CD4-positive, CD25-positive, alpha-beta regulatory T cell (primary cell): ENCODE results near the gene TDP1. TPM values are rescaled to one million over a fixed set of nuclear protein-coding genes. Genes with fewer than 3 reads are reported as not detected.

Source experiments
- ATAC-seq, 2 donors: fragments of 150-1000 bp; cut with Tn5 transposase; one replicate each; pipeline ENCODE4 v1.10.0; 2021; ENCODE audit warnings: low read depth in 2 of 2, moderate number of reproducible peaks in 2 of 2, moderate library complexity in 1 of 2
- DNase-seq, 3 donors: peaks; one replicate each; pipeline versions ENCODE4 v3.0.0 to v3.0.0-alpha.2; 2012 to 2022; ENCODE audit warnings: mixed read lengths in 1 of 3
- H3K27ac ChIP-seq: one replicate; pipeline ENCODE4 v1.7.0; 2013; ENCODE audit warnings: mild to moderate bottlenecking, low read length; ENCODE audit not compliant: insufficient read depth, poor library complexity, severe bottlenecking
- H3K27me3 ChIP-seq: one replicate; pipeline ENCODE4 v1.7.0; 2013; ENCODE audit warnings: low read length; ENCODE audit not compliant: control insufficient read depth, insufficient read depth
- H3K36me3 ChIP-seq: one replicate; pipeline ENCODE4 v1.7.0; 2013; ENCODE audit warnings: mild to moderate bottlenecking, low read length, moderate library complexity; ENCODE audit not compliant: control insufficient read depth, insufficient read depth
- H3K4me1 ChIP-seq: 2 replicates; pipeline ENCODE4 v1.7.0; 2013; ENCODE audit warnings: mild to moderate bottlenecking, low read length; ENCODE audit not compliant: insufficient read depth, control insufficient read depth, poor library complexity, severe bottlenecking
- H3K4me3 ChIP-seq: one replicate; pipeline ENCODE4 v1.7.0; 2013; ENCODE audit warnings: low read depth, mild to moderate bottlenecking, low read length, moderate library complexity
- H3K9me3 ChIP-seq, 2 experiments: 1 replicate in 1 of 2; 2 replicates in 1 of 2; pipeline ENCODE4 v1.7.0; 2013; ENCODE audit warnings: low read length in 2 of 2, mild to moderate bottlenecking in 1 of 2, moderate library complexity in 1 of 2; ENCODE audit not compliant: control insufficient read depth in 2 of 2
- H3K27ac Mint-ChIP-seq, 3 donors: one replicate each; pipeline ENCODE4 v1.8.0; 2020 to 2022; ENCODE audit warnings: mild to moderate bottlenecking in 3 of 3, mixed read lengths in 3 of 3, moderate library complexity in 2 of 3
- H3K27me3 Mint-ChIP-seq: one replicate; pipeline ENCODE4 v1.8.0; 2022; ENCODE audit warnings: mild to moderate bottlenecking, mixed read lengths
- H3K36me3 Mint-ChIP-seq: one replicate; pipeline ENCODE4 v1.8.0; 2020; ENCODE audit warnings: mixed read lengths
- H3K4me1 Mint-ChIP-seq, 4 donors: one replicate each; pipeline ENCODE4 v1.8.0; 2020 to 2022; ENCODE audit warnings: mixed read lengths in 4 of 4, mild to moderate bottlenecking in 1 of 4
- H3K4me3 Mint-ChIP-seq, 4 donors: one replicate each; pipeline ENCODE4 v1.8.0; 2020 to 2022; ENCODE audit warnings: mild to moderate bottlenecking in 4 of 4, mixed read lengths in 4 of 4, moderate library complexity in 3 of 4
- H3K9me3 Mint-ChIP-seq, 7 donors: one replicate each; pipeline ENCODE4 v1.8.0; 2020 to 2022; ENCODE audit warnings: mixed read lengths in 7 of 7, mild to moderate bottlenecking in 3 of 7, moderate library complexity in 2 of 7
- polyA plus RNA-seq, 4 donors: library from polyadenylated mRNA; unstranded; fragments of 300-500 nt; fragmentation: Illumina TruSeq; gene quantifications; one replicate each; pipeline ENCODE4 v1.2.3, GENCODE V29; 2021
- total RNA-seq: library from RNA; stranded (reverse); gene quantifications from one replicate; pipeline ENCODE4 v1.2.3, GENCODE V29; 2022

The TDP1 gene
- total and polyA plus RNA-seq, 5 donors from 2014 or later, result 36.3 to 59.4 (median 44.2) TPM

DNA sequence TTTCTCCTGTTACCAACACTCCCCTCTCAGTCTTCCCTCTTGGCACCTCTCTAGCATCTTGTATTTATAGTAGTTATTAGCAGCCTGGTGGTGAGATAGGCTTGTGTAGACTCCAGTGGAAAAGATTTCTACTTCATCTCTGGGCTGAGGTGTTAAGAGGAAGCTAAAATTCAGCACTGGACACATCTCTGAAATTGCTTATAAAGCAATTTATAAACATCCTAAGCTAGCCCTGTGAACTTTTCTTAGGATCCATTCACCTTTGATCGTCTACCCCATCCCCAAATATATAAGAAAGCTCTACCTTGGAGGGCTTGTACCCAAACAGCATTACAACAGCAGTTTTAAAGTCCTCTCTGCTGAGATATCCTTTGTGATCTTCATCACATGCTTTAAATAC lies 2.1 kb upstream of the TDP1 start:
- H3K4me1 ChIP-seq, result peaks cover 39% of the 10 kb centered on the region
- H3K36me3 ChIP-seq, result peaks cover 7% of the 10 kb centered on the region
- peaks cover 14% of the 10 kb centered on the region for H3K36me3 Mint-ChIP-seq
- no peaks in the 10 kb centered on the region for H3K9me3 ChIP-seq
- no peak for DNase-seq
- H3K9me3 Mint-ChIP-seq, result no peaks in the 10 kb centered on the region
- no peaks in the 10 kb centered on the region for H3K27me3 ChIP-seq
- no peak overlapping the region for H3K27ac ChIP-seq
- no peak for ATAC-seq
- H3K27me3 Mint-ChIP-seq, result no peaks in the 10 kb centered on the region
- H3K27ac Mint-ChIP-seq, result peak overlapping the region in 1 of 3 donors; percentile 72
- peaks cover 12 to 43% (median 29%) of the 10 kb centered on the region in 4 donors for H3K4me1 Mint-ChIP-seq
- peak overlapping the region; percentile 92 to 96 (median 95) for H3K4me3 Mint-ChIP-seq
- no peak overlapping the region for H3K4me3 ChIP-seq

DNA sequence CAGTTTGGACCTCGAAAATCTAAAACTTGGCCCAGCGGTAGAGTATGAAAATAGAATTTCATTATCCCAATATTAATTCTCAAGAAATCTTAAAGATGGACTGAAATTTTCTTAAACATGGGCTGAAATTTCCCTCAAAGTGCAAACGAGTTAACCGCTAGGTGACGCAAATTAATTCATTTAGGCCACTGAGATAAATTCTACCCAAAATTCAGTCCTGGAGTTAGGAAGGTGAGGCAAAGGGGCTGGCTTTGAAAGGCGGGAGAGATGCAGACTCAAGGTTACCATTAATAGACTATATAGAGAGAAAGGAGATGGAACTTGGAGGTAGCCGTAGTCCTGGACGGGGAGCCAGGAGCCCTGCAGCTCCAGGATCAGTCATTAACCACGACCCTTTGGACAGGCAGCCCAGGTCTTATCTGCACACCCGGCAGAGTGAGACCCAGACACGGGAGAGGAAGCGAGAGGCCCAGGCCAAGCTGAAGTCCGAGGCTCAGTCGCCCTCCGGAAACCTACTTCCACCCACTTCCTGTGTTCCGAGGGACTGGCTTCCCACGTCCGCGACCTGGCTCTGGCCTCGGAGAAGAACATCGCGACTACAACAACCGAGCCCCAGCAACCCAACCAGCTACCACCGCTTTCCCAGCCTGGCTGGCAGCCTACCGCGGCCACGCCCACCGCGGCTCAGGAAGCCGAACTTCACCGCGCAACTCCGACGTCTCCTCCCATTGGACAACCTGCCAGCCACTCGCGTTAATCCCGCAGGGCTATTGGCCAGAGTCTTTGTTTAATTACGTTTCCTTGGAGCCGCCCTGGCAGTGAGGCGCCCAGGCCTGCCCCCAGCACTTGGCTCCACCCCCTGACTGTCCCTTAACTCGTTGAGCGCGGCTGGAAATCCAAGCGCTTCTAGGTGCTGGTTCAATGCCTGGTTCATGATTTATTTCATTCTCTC lies 1.4 kb upstream of the TDP1 start, which contains the start of gene EFCAB11:
Gene EFCAB11, minus strand, starts transcription at position 661 of the 952 bp plus-strand sequence. Its CDS starts 70 bp downstream, at position 591.
- Histone ChIP-seq H3K27ac (peak within 1 kb of the TSS; percentile 99), H3K4me1 (peaks cover 44% of the 10 kb centered on the region), H3K9me3 (no peaks in the 10 kb centered on the region), H3K27me3 (no peaks in the 10 kb centered on the region), H3K4me3 (peak within 1 kb of the TSS; percentile 99), H3K36me3 (peaks cover 7% of the 10 kb centered on the region)
- no peaks in the 10 kb centered on the region for H3K9me3 Mint-ChIP-seq
- ATAC-seq (peak; percentile 84 to 86), DNase-seq (peak; percentile 93 to 99 (median 98))
- H3K27me3 Mint-ChIP-seq, result no peaks in the 10 kb centered on the region
- peak within 1 kb of the TSS; percentile 92 to 96 (median 95) for H3K4me3 Mint-ChIP-seq
- H3K4me1 Mint-ChIP-seq, result peaks cover 12 to 50% (median 35%) of the 10 kb centered on the region in 4 donors
- peak within 1 kb of the TSS; percentile 86 to 96 (median 93) for H3K27ac Mint-ChIP-seq
- H3K36me3 Mint-ChIP-seq, result peaks cover 17% of the 10 kb centered on the region

DNA sequence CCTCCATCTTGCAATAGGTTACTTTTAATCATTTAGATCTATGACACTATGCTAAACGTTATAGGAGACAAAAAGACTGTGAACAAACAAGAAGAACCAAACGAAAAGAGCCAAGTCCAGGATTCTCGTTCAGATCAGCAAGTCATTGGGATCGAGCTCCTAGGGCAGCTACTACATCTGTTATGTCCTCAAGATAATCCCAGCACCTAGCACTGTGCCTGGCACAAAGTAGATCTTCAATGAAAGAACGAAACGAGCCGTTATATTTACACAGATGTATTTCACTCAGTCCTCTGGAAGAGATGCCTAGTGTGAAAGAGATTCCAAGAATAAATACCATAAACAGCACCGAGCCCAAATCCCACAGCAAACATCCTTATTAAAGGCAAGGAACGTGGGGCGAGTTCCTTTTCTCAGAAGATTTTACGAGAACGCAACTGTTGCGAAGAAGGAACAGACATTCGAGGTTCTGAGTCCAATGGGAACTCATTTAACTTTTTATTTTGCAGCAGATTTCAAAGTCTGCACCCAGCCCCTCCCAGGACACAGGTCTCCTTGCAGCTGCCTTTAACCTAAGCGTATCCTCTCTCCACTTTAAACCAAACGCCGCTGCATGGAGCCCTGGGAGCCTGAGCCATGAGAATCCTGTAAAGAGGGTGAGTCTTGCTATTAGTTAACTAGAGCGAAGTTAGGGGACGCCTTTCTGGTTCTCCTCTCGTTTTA lies 544 bp upstream of the TDP1 start:
- Mint-ChIP-seq H3K9me3 (no peaks in the 10 kb centered on the region), H3K27ac (peak overlapping the region; percentile 86 to 96 (median 93)), H3K27me3 (no peaks in the 10 kb centered on the region), H3K4me1 (peaks cover 19 to 59% (median 42%) of the 10 kb centered on the region in 4 donors), H3K36me3 (peaks cover 17% of the 10 kb centered on the region), H3K4me3 (peak overlapping the region; percentile 92 to 96 (median 95))
- peak; percentile 2 to 5 for ATAC-seq
- Histone ChIP-seq H3K4me3 (peak overlapping the region; percentile 99), H3K27ac (peak overlapping the region; percentile 99), H3K36me3 (peaks cover 7% of the 10 kb centered on the region), H3K4me1 (peaks cover 53% of the 10 kb centered on the region), H3K27me3 (no peaks in the 10 kb centered on the region), H3K9me3 (no peaks in the 10 kb centered on the region)
- no peak for DNase-seq

DNA sequence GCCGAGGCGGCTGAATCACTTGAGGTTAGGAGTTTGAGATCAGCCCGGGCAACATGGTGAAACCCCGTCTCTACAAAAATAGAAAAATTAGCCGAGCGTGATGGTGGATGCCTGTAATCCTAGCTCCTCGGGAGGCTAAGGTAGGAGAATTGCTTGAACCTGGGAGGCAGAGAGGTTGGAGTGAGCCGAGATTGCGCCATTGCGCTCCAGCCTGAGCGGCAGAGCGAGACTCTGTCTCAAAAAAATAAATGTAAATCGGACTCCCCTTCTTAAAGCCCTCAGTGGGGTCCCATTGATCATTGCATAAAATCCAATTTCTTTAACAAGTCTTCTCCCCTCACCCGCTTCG lies 908 bp downstream of the TDP1 start:
- H3K4me1 Mint-ChIP-seq, result peaks cover 33 to 73% (median 56%) of the 10 kb centered on the region in 4 donors
- Histone ChIP-seq H3K4me3 (peak overlapping the region; percentile 77), H3K36me3 (peaks cover 7% of the 10 kb centered on the region), H3K4me1 (peaks cover 60% of the 10 kb centered on the region), H3K9me3 (no peaks in the 10 kb centered on the region), H3K27ac (peak overlapping the region; percentile 99), H3K27me3 (no peaks in the 10 kb centered on the region)
- H3K4me3 Mint-ChIP-seq, result peak overlapping the region; percentile 92 to 97 (median 96)
- no peaks in the 10 kb centered on the region for H3K9me3 Mint-ChIP-seq
- no peak for ATAC-seq
- no peak for DNase-seq
- no peaks in the 10 kb centered on the region for H3K27me3 Mint-ChIP-seq
- H3K27ac Mint-ChIP-seq, result peak overlapping the region; percentile 96 to 99 (median 97)
- H3K36me3 Mint-ChIP-seq, result peaks cover 14% of the 10 kb centered on the region

DNA sequence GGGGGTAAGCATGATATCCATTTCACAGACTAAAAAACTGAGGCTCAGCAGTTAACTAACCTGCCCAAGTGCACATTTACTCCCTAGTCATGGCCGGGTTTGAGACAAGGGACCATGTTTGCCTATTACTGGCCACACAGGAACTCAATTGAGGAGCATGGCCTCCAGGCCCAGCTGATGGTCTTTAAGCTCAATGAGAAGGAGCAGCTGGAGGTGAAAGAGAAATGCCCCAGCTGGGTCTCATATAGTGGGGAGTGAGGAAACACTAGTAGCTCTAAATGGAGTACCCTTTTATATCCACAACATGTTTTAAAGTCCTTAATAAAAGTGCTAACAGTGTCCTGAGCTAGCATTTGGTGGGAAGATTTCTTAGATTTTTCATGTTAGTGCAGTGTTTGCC lies 1.6 kb downstream of the TDP1 start:
- Histone ChIP-seq H3K27me3 (no peaks in the 10 kb centered on the region), H3K27ac (peak overlapping the region; percentile 99), H3K4me1 (peaks cover 60% of the 10 kb centered on the region), H3K9me3 (no peaks in the 10 kb centered on the region), H3K4me3 (peak overlapping the region; percentile 77), H3K36me3 (peaks cover 7% of the 10 kb centered on the region)
- Mint-ChIP-seq H3K36me3 (peaks cover 18% of the 10 kb centered on the region), H3K4me1 (peaks cover 34 to 77% (median 59%) of the 10 kb centered on the region in 4 donors), H3K9me3 (no peaks in the 10 kb centered on the region), H3K27me3 (no peaks in the 10 kb centered on the region), H3K27ac (peak overlapping the region in 2 of 3 donors; percentile 97 to 99), H3K4me3 (peak overlapping the region; percentile 92 to 97 (median 96))
- no peak for DNase-seq
- ATAC-seq, result no peak

DNA sequence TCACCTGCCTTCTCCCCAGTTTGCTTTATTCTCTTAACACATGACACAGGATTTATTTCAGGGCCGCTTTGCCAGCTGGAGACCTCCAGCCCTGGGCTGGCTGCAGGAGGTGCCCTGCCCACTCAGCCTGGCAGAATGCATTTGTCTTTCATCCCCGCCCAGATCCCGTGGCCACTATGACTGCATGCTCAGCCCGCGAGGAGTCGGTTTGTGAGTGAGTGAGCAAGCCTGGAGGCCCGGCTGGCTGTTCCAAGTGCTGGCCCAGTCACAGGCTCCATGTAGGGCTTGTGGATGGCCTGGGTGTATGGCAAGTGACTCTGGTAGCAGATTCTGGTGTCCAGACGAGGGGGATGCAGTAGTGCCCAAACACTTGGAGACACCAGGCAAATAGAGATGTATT lies 2.1 kb downstream of the TDP1 start:
- no peaks in the 10 kb centered on the region for H3K9me3 Mint-ChIP-seq
- peak overlapping the region in 3 of 4 donors; percentile 80 to 97 (median 92) for H3K4me3 Mint-ChIP-seq
- peaks cover 34 to 79% (median 61%) of the 10 kb centered on the region in 4 donors for H3K4me1 Mint-ChIP-seq
- Histone ChIP-seq H3K9me3 (no peaks in the 10 kb centered on the region), H3K27me3 (no peaks in the 10 kb centered on the region), H3K4me1 (peaks cover 60% of the 10 kb centered on the region), H3K27ac (no peak overlapping the region), H3K4me3 (no peak overlapping the region), H3K36me3 (peaks cover 10% of the 10 kb centered on the region)
- no peaks in the 10 kb centered on the region for H3K27me3 Mint-ChIP-seq
- H3K27ac Mint-ChIP-seq, result peak overlapping the region in 1 of 3 donors; percentile 97
- peaks cover 18% of the 10 kb centered on the region for H3K36me3 Mint-ChIP-seq
- DNase-seq, result no peak
- no peak for ATAC-seq

DNA sequence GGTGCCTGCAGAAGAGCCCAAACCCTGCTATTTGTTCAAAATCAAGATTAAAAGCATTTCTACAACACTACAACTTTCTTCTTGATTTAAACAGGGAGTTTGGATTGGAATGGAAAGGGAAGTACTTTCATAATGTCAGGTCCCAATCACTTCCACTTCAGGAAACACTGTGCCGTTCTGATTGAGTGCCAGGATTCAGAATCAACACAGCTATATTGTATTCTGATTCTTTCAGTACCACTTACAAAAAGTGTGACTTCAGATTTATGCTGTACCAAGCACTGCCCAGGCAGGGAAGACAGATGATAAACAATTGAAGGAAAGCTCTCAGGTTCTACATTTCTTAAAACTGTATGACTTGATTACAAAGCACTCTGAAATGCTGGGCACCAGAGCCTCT lies 3.2 kb downstream of the TDP1 start:
- no peaks in the 10 kb centered on the region for H3K27me3 Mint-ChIP-seq
- DNase-seq (no peak), ATAC-seq (no peak)
- peaks cover 20% of the 10 kb centered on the region for H3K36me3 ChIP-seq
- peaks cover 34 to 81% (median 67%) of the 10 kb centered on the region in 4 donors for H3K4me1 Mint-ChIP-seq
- H3K27ac Mint-ChIP-seq, result peak overlapping the region in 1 of 3 donors; percentile 32
- no peaks in the 10 kb centered on the region for H3K9me3 Mint-ChIP-seq
- H3K27me3 ChIP-seq, result no peaks in the 10 kb centered on the region
- H3K9me3 ChIP-seq, result no peaks in the 10 kb centered on the region
- H3K36me3 Mint-ChIP-seq, result peaks cover 29% of the 10 kb centered on the region
- no peak overlapping the region for H3K4me3 ChIP-seq
- H3K4me1 ChIP-seq, result peaks cover 59% of the 10 kb centered on the region
- no peak overlapping the region for H3K27ac ChIP-seq
- peak overlapping the region in 2 of 4 donors; percentile 41 to 80 for H3K4me3 Mint-ChIP-seq
